HepG2 (cell line): ENCODE measurements around the gene CLCN2. TPM values are rescaled to one million over a fixed set of nuclear protein-coding genes. Genes with fewer than 3 reads are reported as not detected.

Experiments
- BCLAF1 ChIP-seq: fragments of 450-650 bp; IDR thresholded peaks from 2 replicates; pipeline ENCODE4 v1.6.1; 2017; ENCODE audit warnings: mild to moderate bottlenecking
- CHD4 ChIP-seq: fragments of 200-600 bp; sonication (generic); IDR thresholded peaks from 2 replicates; pipeline ENCODE4 v1.7.0; 2017; ENCODE audit warnings: mild to moderate bottlenecking, low read length, borderline replicate concordance
- DRAP1 ChIP-seq: IDR thresholded peaks from 2 replicates; pipeline ENCODE4 v1.6.1; 2016; ENCODE audit warnings: missing genetic modification reagents, missing compliant biosample characterization
- HOXA7 ChIP-seq: sonication (generic); formaldehyde crosslinking; IDR thresholded peaks from 2 replicates; pipeline ENCODE4 v1.8.1; 2022; ENCODE audit warnings: mild to moderate bottlenecking, missing genetic modification reagents, moderate library complexity
- KDM2A ChIP-seq: sonication (generic); formaldehyde crosslinking; IDR thresholded peaks from 2 replicates; pipeline ENCODE4 v1.4.0; 2020; ENCODE audit warnings: low read depth, missing genetic modification reagents, borderline replicate concordance
- KDM6A ChIP-seq: IDR thresholded peaks from 2 replicates; pipeline ENCODE4 v1.6.1; 2016; ENCODE audit warnings: low read depth
- MLXIP ChIP-seq: sonication (generic); formaldehyde crosslinking; IDR thresholded peaks from 2 replicates; pipeline ENCODE4 v1.9.0; 2021; ENCODE audit warnings: missing genetic modification reagents, borderline replicate concordance
- MXI1 ChIP-seq: IDR thresholded peaks from 3 replicates; pipeline ENCODE4 v1.6.1; 2012; ENCODE audit warnings: low read depth, low read length, inconsistent platforms, borderline replicate concordance
- NFE2L2 ChIP-seq: fragments of 150-350 bp; IDR thresholded peaks from 2 replicates; pipeline ENCODE4 v1.6.1; 2014; ENCODE audit warnings: low read length
- RARG ChIP-seq: sonication (generic); formaldehyde crosslinking; IDR thresholded peaks from 2 replicates; pipeline ENCODE4 v1.4.0; 2020; ENCODE audit warnings: low read depth, mild to moderate bottlenecking, missing genetic modification reagents
- RFX5 ChIP-seq: IDR thresholded peaks from 2 replicates; pipeline ENCODE4 v1.6.1; 2011; ENCODE audit warnings: low read depth, low read length, improper control_type of control experiment
- SIX1 ChIP-seq: sonication (generic); formaldehyde crosslinking; IDR thresholded peaks from 2 replicates; pipeline ENCODE4 v1.4.0; 2020; ENCODE audit warnings: missing genetic modification reagents, borderline replicate concordance
- SNAI1 ChIP-seq: sonication (generic); formaldehyde crosslinking; IDR thresholded peaks from 2 replicates; pipeline ENCODE4 v1.5.0; 2020; ENCODE audit warnings: mild to moderate bottlenecking, missing genetic modification reagents, borderline replicate concordance
- XRCC5 ChIP-seq: fragments of 200-400 bp; formaldehyde crosslinking; optimal IDR thresholded peaks from 2 replicates; pipeline ENCODE3; 2017; ENCODE audit warnings: mild to moderate bottlenecking, low read length
- ZNF460 ChIP-seq: sonication (generic); formaldehyde crosslinking; IDR thresholded peaks from 2 replicates; pipeline ENCODE4 v1.5.1; 2020; ENCODE audit warnings: missing genetic modification reagents, mild to moderate bottlenecking, borderline replicate concordance
- ZNF543 ChIP-seq: sonication (generic); formaldehyde crosslinking; IDR thresholded peaks from 2 replicates; pipeline ENCODE4 v1.4.0; 2020; ENCODE audit warnings: mild to moderate bottlenecking, missing genetic modification reagents
- ZNF672 ChIP-seq: sonication (generic); formaldehyde crosslinking; IDR thresholded peaks from 2 replicates; pipeline ENCODE4 v1.8.1; 2022; ENCODE audit warnings: missing genetic modification reagents
- polyA plus RNA-seq, 8 experiments: library from polyadenylated mRNA; depleted of rRNA in 3 of 8; stranded (reverse) in 7 of 8; unstranded in 1 of 8; fragments of >200 nt; fragmentation: Illumina TruSeq in 4 of 8; extraction: Trizol in 4 of 8; gene quantifications; 2 replicates each; pipeline versions ENCODE4 v1.2.1 to v1.2.3, GENCODE V29; 2011 to 2016; ENCODE audit warnings: low read depth in 4 of 8, missing spikeins in 1 of 8, mixed read lengths in 1 of 8; ENCODE audit not compliant: insufficient read depth in 1 of 8
- total RNA-seq, 5 experiments: library from RNA; depleted of rRNA; stranded (reverse); fragments of >200 nt; fragmentation: Illumina TruSeq; extraction: Trizol; gene quantifications; 2 replicates each; pipeline ENCODE4 v1.2.3, GENCODE V29; 2016; ENCODE audit warnings: low read depth in 1 of 5
- TF ChIP-seq, protein P1 (sequence below): sonication (generic); formaldehyde crosslinking; IDR thresholded peaks from 2 replicates; pipeline ENCODE4 v1.4.0; 2020; ENCODE audit warnings: missing genetic modification reagents, borderline replicate concordance
- TF ChIP-seq, protein P2 (sequence below): sonication (generic); formaldehyde crosslinking; IDR thresholded peaks from 2 replicates; pipeline ENCODE4 v1.5.1; 2020; ENCODE audit warnings: missing genetic modification reagents, mild to moderate bottlenecking, borderline replicate concordance

Gene CLCN2
- total and polyA plus RNA-seq, 2 of the 13 experiments (the other 11 are each of a cell fraction or from before 2014, with no cell fraction given), result 11.4 to 13.5 TPM

DNA sequence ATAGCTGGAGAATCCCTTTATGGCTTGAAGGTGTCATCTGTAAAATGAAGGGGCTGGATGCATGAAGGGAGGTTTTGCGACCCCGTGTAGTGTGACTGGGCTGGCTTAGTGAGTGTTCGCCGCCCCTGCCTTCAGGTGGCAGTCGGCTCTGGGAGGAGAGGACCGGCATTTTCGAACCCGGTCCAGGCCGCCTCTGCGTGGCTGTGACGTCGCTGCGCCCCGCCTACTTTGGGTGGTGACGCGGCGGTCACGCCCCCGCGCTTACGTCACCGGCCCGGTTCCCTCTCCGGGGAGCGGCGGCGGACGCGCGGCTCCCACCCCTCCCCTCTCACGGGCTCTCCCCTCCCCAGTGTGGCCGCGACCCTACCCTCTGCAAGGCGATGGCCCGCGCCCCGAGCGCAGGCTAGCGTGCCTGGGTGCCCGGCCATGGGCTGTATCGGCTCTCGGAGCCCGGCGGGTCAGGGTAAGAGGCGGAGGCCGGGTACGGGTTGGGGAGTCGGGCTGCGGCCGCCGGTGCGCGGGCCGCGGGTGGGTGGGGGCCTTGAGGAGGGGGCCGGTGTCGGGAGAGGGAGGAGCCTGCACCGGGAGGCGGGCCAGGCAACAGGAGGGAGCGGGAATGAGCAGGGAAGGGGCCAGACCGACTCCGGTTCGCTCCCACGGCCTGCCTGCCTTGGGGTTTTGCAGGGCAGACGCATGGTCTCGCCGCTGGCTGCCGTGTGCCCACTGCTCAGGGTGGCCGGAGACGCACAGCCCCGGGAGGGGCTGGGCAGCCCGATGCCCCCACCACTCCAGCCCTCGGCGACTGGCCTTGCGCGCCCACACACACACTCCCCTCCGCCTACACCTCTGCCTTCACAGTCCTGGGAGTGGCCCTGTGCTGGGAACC lies 25.5 kb downstream of the CLCN2 start (continued):
- TF ChIP-seq CHD4 (no peak), MLXIP (CRISPR knock-in tag) (no peak), RARG (CRISPR knock-in tag) (no peak), MXI1 (peak; percentile 54; the same call in 1 of the 3 replicates), ZNF460 (CRISPR knock-in tag) (no peak), NFE2L2 (no peak), KDM2A (CRISPR knock-in tag) (peak; percentile 100), HOXA7 (CRISPR knock-in tag) (no peak), XRCC5 (no peak), BCLAF1 (no peak), RFX5 (0 out of 2 replicates have a peak, but pooled peaks have one; percentile 30), KDM6A (no peak), SNAI1 (CRISPR knock-in tag) (peak; percentile 68; the same call in 1 of the 2 replicates), SIX1 (no peak), ZNF543 (CRISPR knock-in tag) (no peak), ZNF672 (CRISPR knock-in tag) (no peak), DRAP1 (CRISPR knock-in tag) (peak; percentile 59)
- TF ChIP-seq, protein P1, sequence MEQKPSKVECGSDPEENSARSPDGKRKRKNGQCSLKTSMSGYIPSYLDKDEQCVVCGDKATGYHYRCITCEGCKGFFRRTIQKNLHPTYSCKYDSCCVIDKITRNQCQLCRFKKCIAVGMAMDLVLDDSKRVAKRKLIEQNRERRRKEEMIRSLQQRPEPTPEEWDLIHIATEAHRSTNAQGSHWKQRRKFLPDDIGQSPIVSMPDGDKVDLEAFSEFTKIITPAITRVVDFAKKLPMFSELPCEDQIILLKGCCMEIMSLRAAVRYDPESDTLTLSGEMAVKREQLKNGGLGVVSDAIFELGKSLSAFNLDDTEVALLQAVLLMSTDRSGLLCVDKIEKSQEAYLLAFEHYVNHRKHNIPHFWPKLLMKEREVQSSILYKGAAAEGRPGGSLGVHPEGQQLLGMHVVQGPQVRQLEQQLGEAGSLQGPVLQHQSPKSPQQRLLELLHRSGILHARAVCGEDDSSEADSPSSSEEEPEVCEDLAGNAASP, result no peak
- TF ChIP-seq, protein P2, sequence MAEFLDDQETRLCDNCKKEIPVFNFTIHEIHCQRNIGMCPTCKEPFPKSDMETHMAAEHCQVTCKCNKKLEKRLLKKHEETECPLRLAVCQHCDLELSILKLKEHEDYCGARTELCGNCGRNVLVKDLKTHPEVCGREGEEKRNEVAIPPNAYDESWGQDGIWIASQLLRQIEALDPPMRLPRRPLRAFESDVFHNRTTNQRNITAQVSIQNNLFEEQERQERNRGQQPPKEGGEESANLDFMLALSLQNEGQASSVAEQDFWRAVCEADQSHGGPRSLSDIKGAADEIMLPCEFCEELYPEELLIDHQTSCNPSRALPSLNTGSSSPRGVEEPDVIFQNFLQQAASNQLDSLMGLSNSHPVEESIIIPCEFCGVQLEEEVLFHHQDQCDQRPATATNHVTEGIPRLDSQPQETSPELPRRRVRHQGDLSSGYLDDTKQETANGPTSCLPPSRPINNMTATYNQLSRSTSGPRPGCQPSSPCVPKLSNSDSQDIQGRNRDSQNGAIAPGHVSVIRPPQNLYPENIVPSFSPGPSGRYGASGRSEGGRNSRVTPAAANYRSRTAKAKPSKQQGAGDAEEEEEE, result no peak
